Measurements from ENCODE around the gene PLCD3.

Gene PLCD3

GRCh38 chr17:45145035-45145389 is 12.7 kb upstream of the PLCD3 start:
- TF ChIP-seq FOXP2 (optimal IDR thresholded peaks at IDR 0.05; ENCODE audit: borderline replicate concordance, extremely low read depth, extremely low read length, insufficient read depth) (no peak), TAF1 (IDR thresholded peaks at IDR 0.05; ENCODE audit: borderline replicate concordance, insufficient read depth, low read length) (no peak), POLR2AphosphoS5 (IDR thresholded peaks at IDR 0.05; ENCODE audit: low read depth, low read length) (no peak), SIN3A (IDR thresholded peaks at IDR 0.05; ENCODE audit: borderline replicate concordance, insufficient read depth, low read length) (no peak), REST (IDR thresholded peaks at IDR 0.05; ENCODE audit: insufficient read depth in 1 of 2, low read depth in 2 of 2, low read length in 2 of 2) (no peak)

GRCh38 chr17:45144199-45145034 is 12.1 kb upstream of the PLCD3 start:
- TF ChIP-seq REST (IDR thresholded peaks at IDR 0.05; ENCODE audit: insufficient read depth in 1 of 2, low read depth in 2 of 2, low read length in 2 of 2) (no peak), POLR2AphosphoS5 (IDR thresholded peaks at IDR 0.05; ENCODE audit: low read depth, low read length) (no peak), SIN3A (IDR thresholded peaks at IDR 0.05; ENCODE audit: borderline replicate concordance, insufficient read depth, low read length) (no peak), TAF1 (IDR thresholded peaks at IDR 0.05; ENCODE audit: borderline replicate concordance, insufficient read depth, low read length) (no peak), FOXP2 (optimal IDR thresholded peaks at IDR 0.05; ENCODE audit: borderline replicate concordance, extremely low read depth, extremely low read length, insufficient read depth) (no peak)

GRCh38 chr17:45143767-45144198 is 11.5 kb upstream of the PLCD3 start:
- TF ChIP-seq SIN3A (IDR thresholded peaks at IDR 0.05; ENCODE audit: borderline replicate concordance, insufficient read depth, low read length): no peak
- no peak for TF ChIP-seq POLR2AphosphoS5 (IDR thresholded peaks at IDR 0.05; ENCODE audit: low read depth, low read length)
- TF ChIP-seq TAF1 (IDR thresholded peaks at IDR 0.05; ENCODE audit: borderline replicate concordance, insufficient read depth, low read length): no peak
- TF ChIP-seq FOXP2 (optimal IDR thresholded peaks at IDR 0.05; ENCODE audit: borderline replicate concordance, extremely low read depth, extremely low read length, insufficient read depth): no peak
- no peak for TF ChIP-seq REST (IDR thresholded peaks at IDR 0.05; ENCODE audit: insufficient read depth in 1 of 2, low read depth in 2 of 2, low read length in 2 of 2)

- TF ChIP-seq SIN3A (IDR thresholded peaks at IDR 0.05; ENCODE audit: borderline replicate concordance, insufficient read depth, low read length) (no peak), REST (IDR thresholded peaks at IDR 0.05; ENCODE audit: insufficient read depth in 1 of 2, low read depth in 2 of 2, low read length in 2 of 2) (no peak), FOXP2 (optimal IDR thresholded peaks at IDR 0.05; ENCODE audit: borderline replicate concordance, extremely low read depth, extremely low read length, insufficient read depth) (no peak), POLR2AphosphoS5 (IDR thresholded peaks at IDR 0.05; ENCODE audit: low read depth, low read length) (no peak), TAF1 (IDR thresholded peaks at IDR 0.05; ENCODE audit: borderline replicate concordance, insufficient read depth, low read length) (no peak)
Observed at GRCh38 chr17:45143094-45143670, 10.9 kb upstream of the PLCD3 start.

Data from PFSK-1 (cell line).